HG02973 (cell line): ENCODE measurements around the gene ASAP2.
"Not testable (repeated sequence)": the region's sequence is repeated elsewhere in the genome, so short reads cannot be mapped to it uniquely, and the experiment has no call there.

Experiments used
- ATAC-seq: cut with Tn5 transposase; IDR thresholded peaks from one replicate; pipeline ENCODE4 v1.9.1; 2021; ENCODE audit warnings: moderate library complexity; ENCODE audit not compliant: unreplicated experiment

Gene ASAP2

DNA sequence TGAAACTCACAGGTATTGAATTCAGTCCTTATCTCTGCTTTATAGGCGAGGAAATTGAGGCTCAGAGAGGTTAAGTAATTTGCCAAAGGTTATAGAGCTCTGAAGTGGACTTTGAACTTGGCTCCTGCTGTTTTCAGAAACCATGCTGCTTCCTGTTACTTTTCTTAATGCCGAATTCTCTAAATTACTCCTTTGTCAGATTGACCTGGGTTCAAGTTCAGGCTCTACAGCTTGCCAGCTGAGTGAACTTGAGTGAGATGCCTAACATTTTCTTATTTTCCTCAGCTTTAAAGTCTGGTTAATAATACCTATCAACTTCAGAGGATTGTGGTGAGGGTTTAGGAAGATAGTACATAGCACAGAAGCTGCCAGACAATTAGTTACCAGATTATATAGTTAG lies 3.4 kb downstream of the ASAP2 start:
- ATAC-seq: no peak

DNA sequence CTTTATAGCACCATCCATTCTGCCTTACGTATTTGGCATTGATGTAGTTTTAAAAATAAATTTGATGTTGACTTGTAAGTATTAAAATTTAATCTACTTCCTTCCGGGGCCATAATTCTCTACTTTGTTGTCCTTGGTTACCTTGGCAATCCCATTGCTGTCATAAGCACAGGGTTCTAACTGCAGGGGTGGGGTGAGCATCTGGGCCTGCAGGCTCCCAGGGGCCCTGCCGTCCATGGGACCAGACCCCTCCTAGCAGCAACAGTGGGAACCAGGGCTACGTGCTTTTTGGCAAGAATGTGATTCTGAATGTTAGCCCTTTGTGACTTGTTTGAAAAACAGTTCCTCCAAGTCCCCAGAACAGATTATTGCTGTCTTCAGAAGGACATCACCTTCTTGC lies 4.9 kb downstream of the ASAP2 start:
- no peak for ATAC-seq

DNA sequence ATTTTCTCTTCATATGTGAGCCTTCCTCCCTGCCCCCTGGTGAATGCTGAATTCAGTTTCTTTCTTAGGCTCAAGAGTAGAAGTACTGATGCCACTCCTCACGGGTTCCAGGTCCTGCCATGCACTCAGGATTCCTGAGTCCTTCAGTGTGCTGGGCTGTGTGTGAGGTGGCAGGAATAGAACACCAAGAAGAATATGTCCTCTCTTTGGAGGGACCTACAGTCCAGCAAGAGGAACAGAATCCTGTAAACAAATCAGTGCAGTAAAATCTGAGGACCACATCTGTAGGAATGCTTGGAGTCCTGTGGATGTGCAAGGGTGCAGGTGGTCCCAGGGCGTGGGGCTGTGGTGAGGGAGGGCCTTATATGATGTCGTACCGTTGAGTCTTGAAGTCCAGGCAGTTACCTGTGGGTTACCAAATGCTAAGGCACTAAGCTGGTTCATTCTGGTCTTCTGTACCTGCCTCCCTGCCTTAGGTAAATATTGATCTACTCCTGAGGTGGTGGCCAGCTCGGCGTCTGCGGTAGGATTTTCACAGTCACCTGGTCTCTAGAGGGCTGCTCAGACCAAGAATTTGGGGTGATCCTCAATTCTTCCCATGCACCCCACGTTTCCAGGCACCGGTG lies 5.5 kb downstream of the ASAP2 start:
- no peak for ATAC-seq

DNA sequence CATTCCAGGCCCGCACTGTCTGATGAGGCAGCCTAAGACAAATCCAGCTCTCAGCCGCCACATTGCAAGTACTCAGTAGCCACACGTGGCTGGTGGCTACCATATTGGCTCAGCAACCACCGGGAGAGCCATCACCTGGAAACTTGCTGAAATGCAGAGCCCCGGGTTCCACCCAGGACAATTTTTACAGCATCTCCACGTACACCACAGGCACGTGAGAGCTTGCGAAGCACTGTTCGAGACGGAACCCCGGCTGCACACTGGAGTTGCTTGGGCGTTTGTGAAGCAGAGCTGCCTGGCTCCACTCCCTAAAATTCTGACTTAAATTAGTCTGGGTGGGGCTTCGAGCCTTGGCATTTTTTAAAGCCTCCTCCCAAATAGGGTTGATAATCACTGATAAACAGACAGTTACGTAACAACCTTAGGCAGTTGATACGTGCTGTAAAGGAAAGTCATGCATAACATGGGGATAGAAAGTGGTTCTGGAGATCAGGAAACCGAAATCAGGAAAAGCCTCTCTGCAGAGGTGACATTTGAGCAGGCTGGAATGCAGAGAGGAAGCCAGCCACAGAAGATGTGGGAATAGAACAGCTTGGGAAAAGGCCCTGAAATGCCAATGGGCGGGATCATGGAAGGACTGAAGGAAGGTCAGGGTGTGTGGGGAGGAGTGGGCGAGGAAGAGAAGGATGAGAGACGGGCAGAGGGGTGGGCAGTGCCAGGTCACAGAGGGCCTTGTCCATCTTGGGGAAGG lies 6.2 kb downstream of the ASAP2 start:
- no peak for ATAC-seq

DNA sequence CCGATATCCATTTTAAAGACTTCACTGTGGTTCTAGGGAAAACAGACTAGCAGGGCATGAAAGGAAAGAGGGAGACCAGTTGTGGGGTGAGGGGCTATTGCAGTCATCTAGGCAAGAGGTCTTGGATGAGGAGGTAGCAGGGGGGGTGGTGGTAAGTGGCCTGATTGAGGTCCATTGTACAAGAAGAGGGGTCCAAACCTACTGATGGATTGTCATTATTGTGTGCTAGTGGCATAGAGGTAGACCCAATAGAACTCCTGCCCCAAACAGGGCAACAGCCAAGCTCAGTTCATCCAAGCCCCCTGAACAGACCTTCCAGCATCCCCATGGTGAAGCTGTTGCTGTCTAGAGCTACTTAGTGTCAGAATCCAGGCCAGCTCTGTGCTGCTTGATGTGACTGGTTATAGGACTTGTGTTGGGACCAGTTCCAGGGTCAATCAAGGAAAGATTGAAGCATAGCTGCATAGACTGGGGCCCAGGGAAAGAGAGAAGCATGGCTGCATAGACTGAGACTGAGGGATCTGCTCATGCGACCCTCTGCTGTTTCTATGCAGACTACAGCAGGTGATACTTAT lies 7.0 kb downstream of the ASAP2 start:
- no peak for ATAC-seq

DNA sequence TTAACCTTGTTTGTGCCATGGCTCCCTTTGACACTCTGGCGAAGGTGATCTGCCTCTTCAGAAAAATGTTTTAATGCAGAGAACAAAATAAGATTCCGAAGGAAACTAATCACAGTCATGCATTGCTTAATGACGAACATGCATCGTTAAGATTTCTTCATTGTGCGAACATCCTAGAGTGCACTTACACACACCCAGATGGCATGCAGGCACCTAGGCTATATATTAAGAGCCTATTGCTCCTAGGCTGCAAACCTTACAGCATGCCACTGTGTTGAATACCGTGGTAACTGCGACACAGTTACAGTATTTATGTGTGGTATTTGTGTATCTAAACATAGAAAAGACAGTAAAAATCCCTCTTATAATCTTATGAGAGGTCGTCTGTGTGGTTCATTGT lies 8.3 kb downstream of the ASAP2 start:
- ATAC-seq: no peak

DNA sequence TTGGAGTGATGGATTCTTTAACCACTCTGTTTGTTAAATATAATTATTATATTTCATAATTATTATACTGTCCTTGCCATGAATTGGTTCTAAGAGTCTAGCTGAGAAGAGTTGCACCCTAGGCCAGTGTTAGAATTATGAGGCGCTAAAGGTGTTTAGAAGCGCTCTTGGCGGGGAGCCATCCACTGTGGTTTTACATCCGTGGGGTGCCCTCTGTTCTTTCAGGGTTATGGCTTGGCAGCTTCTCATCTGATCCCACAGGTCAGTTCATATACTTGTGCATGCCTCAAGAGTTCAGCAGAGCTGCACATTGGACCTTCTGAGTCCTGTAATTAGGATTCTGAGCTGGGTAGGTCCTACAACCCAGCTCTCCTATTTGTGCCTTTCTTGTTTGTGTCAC lies 9.1 kb downstream of the ASAP2 start:
- no peak for ATAC-seq

DNA sequence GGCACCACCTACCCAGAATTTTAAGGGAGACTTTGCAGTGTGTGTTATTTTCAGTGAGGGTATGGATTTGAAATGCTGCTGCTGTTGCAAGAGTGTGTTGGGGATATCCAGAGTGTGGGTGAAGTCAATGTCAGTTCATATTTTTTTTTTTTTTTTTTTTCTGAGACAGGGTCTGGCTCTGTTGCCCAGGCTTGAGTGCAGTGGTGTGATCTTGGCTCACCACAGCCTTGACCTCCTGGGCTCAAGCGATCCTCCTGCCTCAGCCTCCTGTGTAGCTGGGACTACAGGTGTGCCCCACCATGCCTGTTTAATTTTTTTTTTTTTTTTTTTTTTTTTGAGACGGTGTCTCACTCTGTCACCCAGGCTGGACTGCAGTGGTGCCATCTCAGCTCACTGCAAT lies 9.5 kb downstream of the ASAP2 start:
- not testable (repeated sequence) for ATAC-seq

DNA sequence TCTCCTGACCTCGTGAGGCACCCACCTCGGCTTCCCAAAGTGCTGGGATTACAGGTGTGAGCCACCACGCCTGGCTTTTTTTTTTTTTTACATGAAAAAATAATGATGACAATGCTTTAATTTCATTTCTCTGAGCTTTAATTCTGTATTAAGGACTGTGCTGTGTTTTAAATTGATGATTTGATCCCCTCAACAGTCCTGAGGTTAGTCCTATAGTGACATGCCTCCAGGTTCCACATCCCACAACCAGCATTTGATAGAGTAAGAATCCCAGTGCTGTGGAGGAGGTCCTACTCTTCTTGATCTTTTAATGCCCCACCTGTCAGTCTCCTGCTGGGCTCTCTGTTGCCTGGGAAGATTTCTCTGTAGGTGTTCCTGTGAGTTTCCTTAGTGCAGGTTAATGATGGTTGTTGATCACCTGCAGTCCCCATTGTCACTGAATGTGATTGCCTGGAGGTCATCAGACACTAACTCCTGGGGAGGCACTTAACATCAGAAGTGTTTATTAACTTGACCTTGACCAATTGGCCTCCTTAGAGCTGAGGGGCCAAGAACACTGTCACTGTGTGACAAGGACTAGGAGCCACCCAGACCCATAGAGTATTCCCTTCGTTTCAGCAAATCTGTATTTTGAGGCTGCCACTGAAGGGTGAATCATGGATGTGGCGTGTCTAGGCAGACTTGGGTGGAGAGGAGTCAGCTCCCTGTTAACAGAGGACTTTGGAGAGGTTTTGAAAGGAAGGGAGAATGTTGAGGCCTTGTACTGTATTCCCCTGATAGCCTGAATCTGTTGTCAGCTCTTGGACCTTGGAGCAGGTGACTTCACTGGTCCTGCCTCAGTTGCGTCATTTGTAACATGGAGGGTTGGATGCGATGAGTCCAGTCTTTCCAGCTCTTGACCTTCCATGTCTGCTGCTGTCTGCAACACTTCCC lies 11.5 kb downstream of the ASAP2 start:
- no peak for ATAC-seq

DNA sequence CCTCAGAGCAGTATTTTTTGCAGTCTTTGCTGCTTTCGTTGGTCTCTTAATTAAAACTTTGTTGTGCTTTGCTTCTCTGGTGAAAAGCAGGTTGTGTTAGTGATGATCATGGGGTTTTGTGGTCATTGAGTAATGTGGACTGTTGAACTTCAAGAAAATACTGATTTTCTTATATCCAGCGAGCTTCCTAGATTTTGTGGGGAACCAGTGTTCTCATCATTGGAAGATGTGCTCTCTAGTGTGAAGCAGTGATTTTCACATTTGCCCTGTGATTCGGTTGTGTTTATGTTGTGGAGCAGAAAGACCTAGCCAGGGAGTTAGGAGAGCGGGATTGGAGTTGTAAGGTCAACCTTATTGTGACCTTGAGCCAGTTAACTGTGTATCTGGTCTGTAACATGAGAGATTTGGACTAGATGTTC lies 12.4 kb downstream of the ASAP2 start:
- no peak for ATAC-seq

DNA sequence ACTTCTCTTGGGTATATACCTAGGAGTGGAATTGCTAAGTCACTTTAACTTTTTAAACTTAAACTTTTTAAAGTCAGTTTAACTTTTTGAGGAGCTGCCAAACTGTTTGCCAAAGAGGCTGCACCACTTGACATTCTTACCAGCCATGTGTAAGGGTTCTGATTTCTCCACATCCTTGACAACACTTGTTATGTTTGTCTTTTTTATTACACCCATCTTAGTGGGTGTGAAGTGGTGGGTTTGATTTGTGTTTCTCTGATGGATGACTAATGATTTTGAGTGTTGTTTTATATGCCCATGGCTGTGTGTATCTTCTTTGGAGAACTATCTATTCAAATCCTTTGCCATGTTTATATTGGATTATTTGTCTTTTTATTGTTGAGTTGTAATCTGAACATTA lies 13.6 kb downstream of the ASAP2 start:
- ATAC-seq: no peak

DNA sequence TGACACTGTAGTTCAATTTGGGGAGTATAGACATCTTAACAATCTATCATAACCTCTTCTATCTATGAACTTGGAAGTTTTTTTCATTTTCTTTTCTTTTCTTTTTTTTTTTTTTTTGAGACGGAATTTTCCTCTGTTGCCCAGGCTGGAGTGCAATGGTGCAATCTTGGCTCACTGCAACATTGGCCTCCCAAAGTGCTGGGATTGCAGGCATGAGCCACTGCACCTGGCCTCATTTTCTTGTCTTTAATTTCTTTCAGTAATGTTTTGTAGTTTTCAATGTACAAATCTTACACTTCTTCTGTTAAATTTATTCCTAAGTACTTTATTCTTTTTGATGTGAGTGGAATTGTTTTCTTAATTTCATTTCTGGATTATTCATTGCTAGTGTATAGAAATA lies 14.6 kb downstream of the ASAP2 start:
- no peak for ATAC-seq

DNA sequence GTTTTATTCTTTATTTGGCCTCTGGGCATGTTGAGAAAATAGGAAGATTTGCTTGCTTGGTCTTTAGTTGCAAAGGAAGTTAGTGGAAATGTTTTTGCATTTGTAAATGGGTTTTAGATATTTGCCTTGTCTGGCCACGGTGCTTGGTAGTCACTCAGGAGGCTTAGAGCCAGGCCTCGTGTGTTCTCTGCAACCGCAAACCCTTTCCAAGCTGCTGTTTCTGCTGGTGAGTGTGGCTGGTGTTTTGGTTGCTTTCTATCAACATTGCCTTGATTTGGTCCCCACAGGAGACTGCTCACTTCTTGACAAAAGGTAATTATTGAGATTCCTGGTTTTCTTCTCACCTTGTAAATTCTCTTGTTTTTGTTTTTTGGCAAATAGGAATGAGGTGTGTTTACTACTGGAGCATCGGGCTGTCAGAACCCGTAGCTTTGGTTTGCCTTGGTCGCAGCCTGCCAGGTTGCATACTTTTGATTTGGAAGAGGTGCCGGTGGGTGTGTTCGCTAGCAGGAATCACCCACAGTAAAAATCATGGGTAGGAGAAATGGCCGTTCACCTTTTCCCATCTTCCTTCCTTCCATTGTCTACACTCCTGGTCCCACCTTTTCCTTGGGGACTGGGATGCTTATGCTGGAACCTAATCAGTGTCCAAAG lies 15.8 kb downstream of the ASAP2 start:
- no peak for ATAC-seq

DNA sequence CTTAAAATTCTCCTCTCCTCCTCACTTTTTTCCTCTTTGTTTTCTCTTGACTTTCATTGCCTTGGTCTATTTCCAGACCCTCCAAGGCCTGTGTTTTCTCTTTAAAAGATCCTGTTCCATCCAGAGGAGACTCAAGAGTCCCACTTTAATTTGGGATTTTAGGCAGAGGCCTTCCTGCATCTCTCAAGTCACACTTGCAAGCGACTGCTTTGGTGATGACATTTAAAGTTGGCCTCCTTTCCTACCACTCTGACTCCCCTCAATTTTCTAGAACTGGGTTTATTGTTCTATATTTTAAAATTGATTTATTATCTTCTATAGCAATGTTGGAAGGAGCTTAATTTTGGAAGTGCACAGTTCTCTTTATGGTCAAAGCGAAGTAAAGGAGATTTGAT lies 16.3 kb downstream of the ASAP2 start:
- no peak for ATAC-seq

DNA sequence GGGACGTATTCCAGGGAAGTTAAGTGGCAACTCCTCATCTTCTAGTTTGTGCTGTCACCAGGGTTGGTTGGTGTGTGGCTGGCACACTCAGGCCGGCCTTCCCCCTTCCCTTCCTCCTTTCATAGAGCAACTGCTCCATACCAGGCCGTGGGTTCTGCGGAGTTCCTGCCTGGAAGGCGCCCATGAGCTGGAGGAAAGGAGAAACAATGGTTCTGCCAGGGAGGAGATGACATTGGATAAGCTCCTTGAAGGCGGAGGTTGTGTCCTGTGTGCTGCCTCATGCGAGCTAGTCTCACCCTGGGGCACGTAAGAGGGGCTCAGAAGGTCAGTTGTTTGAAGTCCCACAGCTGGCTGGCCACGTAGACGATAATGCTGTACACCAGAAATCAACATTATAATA lies 19.2 kb downstream of the ASAP2 start:
- ATAC-seq: no peak

DNA sequence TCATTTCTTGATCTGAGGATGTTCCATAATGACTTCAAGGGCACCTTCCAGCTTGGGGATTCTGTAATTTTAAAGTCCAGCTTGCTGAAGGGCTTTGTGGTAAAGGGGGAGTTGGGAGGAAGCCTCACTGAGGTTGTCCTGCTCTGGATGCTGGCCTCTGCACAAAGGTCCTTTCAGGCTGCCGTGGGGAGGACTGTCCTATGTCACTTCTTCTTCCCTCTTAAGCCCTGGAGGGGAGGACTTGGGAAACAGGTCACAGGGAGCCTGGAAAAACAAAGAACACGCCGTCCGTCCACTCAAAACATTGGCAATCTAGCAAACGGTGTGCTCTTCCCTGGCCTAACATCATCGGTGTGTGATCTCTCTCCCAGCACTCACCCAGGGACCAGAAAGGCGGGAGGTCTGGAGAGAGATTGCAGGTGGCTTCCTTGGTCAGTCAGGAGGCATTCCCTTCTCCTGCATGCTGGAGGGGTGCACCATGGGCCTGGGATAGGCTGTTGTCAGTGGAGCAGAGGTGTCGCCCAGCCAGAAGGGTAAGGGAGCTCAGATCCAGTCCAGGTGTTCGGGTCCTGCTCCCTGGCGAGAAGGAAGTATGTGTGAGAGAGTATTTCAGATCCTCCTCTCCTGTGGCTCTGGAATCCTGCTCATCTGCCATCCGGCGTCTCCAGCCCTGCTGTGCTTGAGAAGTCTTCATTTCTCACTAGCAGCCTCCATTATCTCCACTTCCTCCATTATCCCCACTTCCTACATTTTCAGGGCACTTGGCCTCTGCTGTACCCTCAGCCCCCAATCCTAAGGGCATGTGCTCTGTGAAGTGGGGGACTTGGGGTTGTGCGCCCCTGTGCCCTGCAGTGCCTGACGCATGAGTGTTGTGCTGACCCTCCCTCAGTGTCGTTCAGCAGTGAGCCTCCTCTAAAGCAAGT lies 20.1 kb downstream of the ASAP2 start:
- ATAC-seq: no peak

DNA sequence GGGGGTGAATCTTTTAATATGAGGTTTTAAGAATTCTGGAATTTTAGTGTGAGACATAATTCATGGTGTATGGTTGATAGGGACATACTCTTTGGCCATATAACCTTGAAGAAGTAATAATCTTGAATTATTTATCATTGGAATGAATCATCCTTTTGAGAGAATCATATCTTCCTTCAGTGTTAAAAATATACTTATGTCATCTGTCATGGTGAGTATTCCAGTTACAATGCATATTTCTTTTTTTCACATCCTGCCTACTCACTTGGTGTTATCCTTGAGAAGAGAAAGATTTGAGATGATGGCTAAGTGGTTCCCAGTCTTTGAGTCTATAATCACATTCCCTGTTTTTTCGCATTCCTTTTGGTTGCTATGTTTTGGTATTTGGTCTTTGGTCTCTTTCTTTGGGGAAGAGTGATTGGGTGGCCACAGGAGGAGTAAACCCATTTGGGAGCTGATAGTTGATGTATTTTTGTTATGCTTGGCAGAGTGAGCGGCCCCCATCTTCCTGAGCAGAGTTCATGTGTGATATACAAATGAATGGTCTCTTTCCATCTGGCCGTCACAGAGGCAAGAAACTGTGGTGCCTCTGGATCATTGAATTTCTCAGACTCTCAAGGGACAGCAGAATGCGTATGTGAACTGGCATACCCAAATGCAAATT lies 21.6 kb downstream of the ASAP2 start:
- ATAC-seq: no peak

DNA sequence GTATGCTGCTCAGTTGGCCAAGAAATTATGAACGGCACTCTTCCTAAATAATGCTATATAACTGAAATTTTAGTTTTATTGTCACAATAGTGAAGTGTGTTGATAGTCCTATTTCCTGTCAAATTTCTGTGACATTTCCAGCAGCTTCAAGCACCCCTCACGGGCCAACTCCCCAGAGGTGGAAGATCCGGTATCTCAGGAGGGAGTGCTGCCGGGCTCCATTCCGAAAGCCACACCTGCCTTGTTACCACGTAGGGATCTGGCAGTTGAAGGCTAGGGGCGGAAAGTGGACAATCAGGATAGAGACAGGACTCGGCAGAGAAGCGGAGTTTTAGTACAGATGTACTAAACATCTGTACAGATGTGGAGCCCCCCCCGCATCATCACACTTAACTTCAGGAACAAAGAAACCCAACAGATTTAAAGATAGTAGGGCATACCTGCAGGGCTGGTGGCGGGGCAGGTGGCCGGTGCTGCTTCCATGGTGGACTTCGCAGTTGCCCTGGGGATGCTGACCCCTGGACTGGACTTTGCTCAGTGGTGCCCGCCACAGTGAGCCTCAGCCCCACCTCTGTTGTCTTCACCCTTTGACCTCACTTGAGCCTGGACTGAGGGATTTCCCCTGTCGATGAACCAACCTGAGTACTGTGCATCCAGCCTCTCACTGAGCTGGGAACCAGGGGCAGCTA lies 22.3 kb downstream of the ASAP2 start:
- no peak for ATAC-seq

DNA sequence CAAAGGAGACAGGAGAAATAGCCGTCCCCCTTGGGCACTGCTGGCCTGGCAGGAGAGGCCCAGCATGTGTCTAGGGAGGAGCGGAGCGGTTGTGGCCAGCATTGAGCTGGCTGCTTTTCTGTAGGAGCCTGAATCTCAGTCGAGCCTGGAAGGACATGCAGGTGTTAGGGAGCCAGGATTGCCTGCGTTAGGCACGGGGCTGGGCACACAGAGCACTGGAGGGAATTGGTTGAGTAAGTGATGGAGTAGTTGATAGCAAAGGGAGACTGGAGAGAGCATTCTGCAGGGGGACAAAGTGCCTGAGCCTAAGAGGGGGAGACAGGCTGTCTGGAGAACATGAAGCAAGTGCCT lies 22.8 kb downstream of the ASAP2 start:
- no peak for ATAC-seq
